Stimulated activated CD4-positive, alpha-beta T cell treated with anti-CD3 and anti-CD28 coated beads, Interleukin-12 subunit alpha, Interleukin-12 subunit beta, amount 100 ng/mL, for 24 hours (primary cell): Measurements from ENCODE around the gene DRICH1.
"Not testable (repeated sequence)": the region's sequence is repeated elsewhere in the genome, so short reads cannot be mapped to it uniquely, and the experiment has no call there.

Source experiments
- DNase-seq, 2 experiments: peaks; one replicate each; pipeline ENCODE4 v3.0.0-alpha.2; 2020; ENCODE audit warnings: low read depth in 2 of 2

The DRICH1 gene, protein sequence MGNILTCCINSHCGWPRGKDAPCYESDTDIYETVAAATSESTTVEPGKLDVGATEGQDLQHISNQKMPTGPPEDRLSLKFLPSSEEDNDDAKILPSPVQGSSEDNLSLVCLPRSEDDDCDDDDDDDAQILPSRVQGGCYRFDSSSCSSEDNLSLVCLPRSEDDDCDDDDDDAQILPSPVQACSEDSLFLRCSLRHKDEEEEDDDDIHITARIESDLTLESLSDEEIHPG

DNA sequence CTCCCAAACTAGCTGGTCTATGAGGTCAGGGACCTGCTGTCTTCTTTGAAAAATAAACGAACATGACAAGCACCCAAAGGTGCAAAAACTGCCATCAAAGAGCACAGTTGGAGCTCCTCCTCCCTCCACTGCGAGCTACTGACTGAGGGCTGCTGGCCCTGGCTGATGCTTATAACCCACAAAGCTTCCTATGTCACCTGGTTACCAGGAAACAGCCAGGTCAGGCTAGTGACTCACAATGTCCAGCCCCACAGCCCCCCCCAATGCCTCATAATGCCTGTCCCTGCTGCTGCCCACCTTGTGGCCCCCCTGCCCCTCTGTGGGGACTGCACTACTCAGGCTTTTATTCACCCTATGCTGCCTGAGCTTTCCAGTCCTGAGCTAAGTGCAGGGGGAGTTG lies at the start of gene DRICH1:
Gene DRICH1, minus strand, starts transcription at position 144 of the 400 bp plus-strand sequence. CDS start 298 bp downstream, outside the sequence.
- no peak for DNase-seq

- DNase-seq = no peak
Observed at GRCh38 chr22:23681026-23681809, 49.1 kb upstream of the DRICH1 start.

DNA sequence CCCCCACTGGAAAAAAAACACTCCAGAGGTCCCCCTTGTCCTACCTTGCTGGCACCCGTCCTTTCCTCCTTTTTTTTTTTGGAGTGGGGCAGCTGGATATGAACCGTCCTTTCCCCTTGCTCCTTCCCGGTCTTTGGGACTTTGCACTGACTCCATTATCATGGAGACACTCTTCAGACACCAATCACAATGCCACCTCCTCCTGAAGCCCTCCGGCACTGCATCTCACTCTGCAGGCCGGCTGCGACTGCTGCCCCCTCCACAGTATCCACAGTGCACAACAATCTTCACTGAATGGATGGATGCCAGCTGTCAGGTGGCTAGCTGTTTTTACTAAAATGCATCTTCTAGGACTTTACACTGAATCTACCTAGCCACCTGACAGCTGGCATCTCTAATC lies 46.0 kb upstream of the DRICH1 start:
- DNase-seq = no peak

DNA sequence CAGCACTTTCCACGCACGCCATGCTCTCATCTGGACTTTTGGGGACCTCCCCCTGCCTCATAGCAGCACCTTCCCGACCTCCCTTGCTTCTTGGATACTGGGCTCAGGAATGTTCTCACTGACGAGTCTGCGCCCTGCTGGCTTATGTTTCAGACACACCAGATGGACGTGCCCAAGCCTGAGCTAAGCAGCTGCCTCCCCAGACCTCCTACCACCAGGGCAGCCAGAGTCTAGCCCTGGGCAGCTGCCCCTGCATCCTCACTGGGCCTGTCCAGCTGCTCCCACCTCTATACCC lies 45.5 kb upstream of the DRICH1 start:
- DNase-seq = no peak

GRCh38 chr22:23676841-23677700 lies 45.0 kb upstream of the DRICH1 start:
- DNase-seq = not testable (repeated sequence)

- DNase-seq = no peak
Observed at GRCh38 chr22:23675502-23676415, 43.6 kb upstream of the DRICH1 start.

DNA sequence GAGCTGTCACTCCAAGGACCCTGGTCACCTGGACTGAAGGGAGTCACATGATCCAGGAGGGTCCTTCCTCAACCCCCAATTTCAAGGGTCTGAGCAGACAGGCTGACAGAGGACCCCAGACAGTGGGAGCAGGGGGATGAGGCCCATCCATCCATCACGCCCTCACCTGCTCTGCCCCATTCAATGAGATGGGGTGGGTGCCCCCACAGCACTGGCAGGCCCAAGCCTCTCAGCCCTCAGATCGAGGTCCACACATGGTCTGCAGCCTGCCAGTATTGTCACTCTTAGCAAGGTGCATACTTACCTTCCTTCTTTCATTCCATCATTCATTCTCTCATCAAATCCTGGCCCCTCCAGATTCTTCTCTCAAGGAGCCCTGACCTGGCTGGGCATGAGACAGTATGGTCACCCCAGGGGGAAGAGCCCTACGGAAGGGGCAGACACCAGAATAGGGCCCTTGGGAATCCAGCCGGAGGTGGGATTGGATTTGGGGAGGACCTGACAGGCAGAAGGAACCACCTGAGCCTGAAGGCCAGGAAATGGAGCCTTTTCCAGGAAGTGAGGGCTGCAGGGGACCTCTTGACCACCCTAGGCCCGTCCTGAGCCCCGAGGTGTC lies 42.9 kb upstream of the DRICH1 start:
- DNase-seq = not testable (repeated sequence)

- DNase-seq = no peak
Observed at GRCh38 chr22:23673826-23674690, 41.9 kb upstream of the DRICH1 start.

GRCh38 chr22:23673050-23673620 lies 41.0 kb upstream of the DRICH1 start:
- no peak for DNase-seq

DNA sequence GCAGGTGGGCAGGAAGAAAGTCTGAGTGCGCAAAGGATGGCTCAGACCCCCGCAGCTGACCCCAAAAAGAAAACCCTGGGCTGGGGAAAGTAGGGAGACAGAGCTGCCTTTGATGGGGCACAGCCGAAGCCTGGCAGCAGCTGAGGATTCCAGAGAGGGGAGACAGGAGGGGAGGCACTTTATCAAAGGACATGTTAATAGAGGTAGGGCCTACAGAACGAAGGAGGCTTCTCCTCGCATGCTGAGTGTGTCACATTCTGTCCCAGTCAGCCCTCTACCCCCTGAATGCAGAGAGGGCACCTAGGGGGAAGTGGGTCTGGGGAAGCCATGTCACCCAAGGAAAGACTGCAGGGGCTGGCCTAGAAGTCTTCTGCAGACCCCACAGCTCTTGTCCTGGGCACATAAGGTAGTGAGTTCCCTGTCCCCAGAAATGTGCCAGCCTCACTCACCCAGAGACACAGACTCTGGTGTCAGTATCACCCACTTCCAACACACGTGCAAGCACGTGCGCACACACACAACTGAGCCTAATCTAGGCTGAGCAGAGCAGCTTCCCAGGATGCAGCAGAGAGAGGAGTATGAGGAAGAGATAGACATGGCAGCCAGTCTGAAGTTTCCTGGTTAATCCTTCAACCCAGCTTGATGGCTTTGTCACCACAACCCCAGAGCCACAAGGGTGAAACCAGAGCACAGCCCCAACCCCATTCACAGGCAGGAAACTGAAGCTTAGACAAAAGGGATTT lies 40.4 kb upstream of the DRICH1 start:
- DNase-seq = not testable (repeated sequence)

DNA sequence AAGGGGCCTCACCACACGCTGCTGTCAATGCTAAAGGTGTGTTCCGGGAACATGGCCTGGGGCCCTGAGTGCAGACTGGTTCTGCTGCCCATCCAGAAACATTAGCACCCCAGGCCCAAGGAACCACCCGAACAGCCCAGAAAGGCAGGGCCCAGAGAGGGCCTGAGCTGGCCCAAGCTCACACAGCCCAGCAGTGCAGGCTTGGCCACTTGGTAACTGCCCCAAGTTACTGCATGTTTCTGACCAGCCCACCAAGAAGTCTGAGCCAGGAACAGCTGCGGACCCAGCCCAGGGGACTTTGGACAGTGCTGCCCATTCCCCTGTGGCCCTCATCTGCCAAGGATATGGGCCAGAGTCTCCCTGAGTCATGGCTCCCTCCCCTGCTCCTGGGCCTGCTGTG lies 39.3 kb upstream of the DRICH1 start:
- not testable (repeated sequence) for DNase-seq

- no peak for DNase-seq
Observed at GRCh38 chr22:23670378-23671295, 38.5 kb upstream of the DRICH1 start.

- not testable (repeated sequence) for DNase-seq
Observed at GRCh38 chr22:23660381-23660780, 28.3 kb upstream of the DRICH1 start.

- no peak for DNase-seq
Observed at GRCh38 chr22:23657727-23658126, 25.6 kb upstream of the DRICH1 start.

DNA sequence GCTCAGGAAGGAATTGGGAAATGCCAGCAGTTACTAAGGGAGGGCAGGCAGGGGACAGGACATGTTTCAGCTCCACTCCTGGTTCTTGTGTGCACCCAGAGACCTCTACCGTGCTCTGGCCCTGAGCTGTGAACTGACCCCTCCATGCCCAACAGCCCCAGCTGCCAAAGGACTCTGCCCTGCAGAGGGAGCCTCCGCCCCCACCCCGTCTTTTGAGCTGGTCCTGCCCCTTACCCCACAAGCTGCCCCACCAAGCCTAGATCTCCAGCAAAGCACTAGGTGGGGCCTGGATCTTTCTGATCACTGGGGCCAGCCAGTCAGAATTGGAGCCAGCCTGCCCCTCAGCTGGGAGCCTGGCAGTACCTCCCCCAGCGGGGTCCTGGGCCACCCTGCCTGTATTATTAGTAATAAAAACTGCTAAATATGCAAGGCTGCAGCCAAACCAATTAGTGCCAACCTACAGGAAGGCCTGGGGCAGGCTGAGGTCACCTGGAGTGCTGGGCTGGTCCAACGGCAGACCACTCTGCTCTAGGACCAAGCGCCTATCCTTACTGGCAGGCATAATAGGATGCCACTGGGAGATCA lies 23.9 kb upstream of the DRICH1 start:
- no peak for DNase-seq

- no peak for DNase-seq
Observed at GRCh38 chr22:23652711-23653110, 20.6 kb upstream of the DRICH1 start.

DNA sequence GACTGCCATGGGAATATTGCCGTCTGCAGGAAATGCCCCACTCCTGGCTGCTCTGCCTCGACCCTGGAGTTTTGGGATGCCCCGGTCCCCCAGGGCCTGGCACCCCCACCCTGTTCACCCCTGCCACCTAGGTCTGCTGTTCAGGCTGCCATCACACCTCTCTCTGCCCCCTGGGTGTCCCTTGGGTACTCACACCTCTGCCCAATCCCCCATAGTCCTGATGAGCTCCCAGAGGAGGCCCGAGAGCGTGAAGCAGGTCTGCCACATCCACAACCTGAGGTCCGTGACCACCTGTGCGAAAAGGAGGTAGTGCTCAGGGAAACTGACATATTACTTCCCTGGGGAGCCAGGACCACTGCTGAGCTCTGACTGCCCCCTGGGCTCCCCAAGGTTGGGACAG lies 20.2 kb upstream of the DRICH1 start:
- DNase-seq = no peak

DNA sequence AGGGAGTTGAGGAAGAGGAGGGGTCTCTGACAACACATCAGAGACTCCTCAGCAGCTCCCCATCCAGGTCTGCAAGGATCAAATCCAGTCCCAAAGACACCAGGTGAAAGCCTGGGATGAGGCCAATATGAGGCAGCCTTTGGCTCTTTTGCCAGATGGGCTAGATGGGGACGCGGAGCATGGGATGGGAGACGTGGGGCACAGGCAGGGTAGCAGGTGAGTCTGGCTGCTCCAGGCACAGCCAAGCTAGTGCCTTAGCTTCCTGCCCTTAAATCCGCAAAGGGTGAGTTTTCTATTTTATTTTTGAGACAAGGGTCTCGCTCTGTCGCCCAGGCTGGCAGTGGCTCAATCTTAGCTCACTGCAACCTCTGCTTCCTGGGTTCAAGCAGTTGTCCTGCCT lies 19.6 kb upstream of the DRICH1 start:
- no peak for DNase-seq
